Erythroblast (primary cell): ENCODE data around the gene COBL.

Experiments
- DNase-seq, 2 experiments: peaks; one replicate each; lab custom pipeline; 2025; lab: John Stamatoyannopoulos, UW
- GATA1 ChIP-seq: IDR thresholded peaks from 2 replicates; pipeline ENCODE4 v1.6.1; 2011; ENCODE audit warnings: low read depth, mild to moderate bottlenecking, control low read depth, low read length, moderate library complexity
- POLR2A ChIP-seq: IDR thresholded peaks from 2 replicates; pipeline ENCODE4 v1.6.1; 2011; ENCODE audit warnings: mild to moderate bottlenecking, low read length

COBL gene

GRCh38 chr7:51269321-51269720 lies 47.3 kb downstream of the COBL start:
- no peak for DNase-seq
- no peak for TF ChIP-seq GATA1
- no peak for TF ChIP-seq POLR2A

GRCh38 chr7:51268859-51269258 lies 47.8 kb downstream of the COBL start:
- TF ChIP-seq POLR2A: no peak
- TF ChIP-seq GATA1: no peak
- no peak for DNase-seq

- no peak for DNase-seq
- no peak for TF ChIP-seq GATA1
- TF ChIP-seq POLR2A: no peak
Measured at GRCh38 chr7:51267169-51267568, 49.4 kb downstream of the COBL start.

- TF ChIP-seq GATA1: no peak
- TF ChIP-seq POLR2A: no peak
- no peak for DNase-seq
Measured at GRCh38 chr7:51265066-51265907, 51.3 kb downstream of the COBL start.

- TF ChIP-seq POLR2A (no peak), GATA1 (no peak)
- no peak for DNase-seq
Measured at GRCh38 chr7:51263631-51264484, 52.8 kb downstream of the COBL start.

- no peak for DNase-seq
- no peak for TF ChIP-seq POLR2A
- TF ChIP-seq GATA1: no peak
Measured at GRCh38 chr7:51262796-51263531, 53.6 kb downstream of the COBL start.

GRCh38 chr7:51261950-51262795 lies 54.4 kb downstream of the COBL start:
- TF ChIP-seq GATA1 (no peak), POLR2A (no peak)
- no peak for DNase-seq

- no peak for DNase-seq
- TF ChIP-seq POLR2A (no peak), GATA1 (no peak)
Measured at GRCh38 chr7:51261117-51261835, 55.3 kb downstream of the COBL start.

- no peak for TF ChIP-seq POLR2A
- TF ChIP-seq GATA1: no peak
Measured at GRCh38 chr7:51260516-51260915, 56.1 kb downstream of the COBL start.

GRCh38 chr7:51259766-51260165 lies 56.8 kb downstream of the COBL start:
- no peak for DNase-seq
- no peak for TF ChIP-seq POLR2A
- TF ChIP-seq GATA1: no peak

More at GRCh38 chr7:51260516-51260915, 56.1 kb downstream of the COBL start:
- DNase-seq: no peak

- TF ChIP-seq GATA1 (no peak), POLR2A (no peak)
- DNase-seq: no peak
Measured at GRCh38 chr7:51256916-51257315, 59.7 kb downstream of the COBL start.

- TF ChIP-seq POLR2A: no peak
- TF ChIP-seq GATA1: no peak
- DNase-seq: no peak
Measured at GRCh38 chr7:51256209-51256781, 60.3 kb downstream of the COBL start.

- no peak for TF ChIP-seq POLR2A
- TF ChIP-seq GATA1: no peak
- no peak for DNase-seq
Measured at GRCh38 chr7:51255536-51256208, 60.9 kb downstream of the COBL start.
